GM13977 (cell line): ENCODE data around the gene TMEM187.

Experiments
- DNase-seq: peaks from one replicate; pipeline ENCODE4 v3.0.0; 2012; ENCODE audit warnings: low spot score
- CTCF ChIP-seq: IDR thresholded peaks from 2 replicates; pipeline ENCODE4 v1.5.1; 2012; ENCODE audit warnings: mild to moderate bottlenecking, control low read depth; ENCODE audit not compliant: insufficient read depth; ENCODE audit errors: extremely low read depth, missing control alignments
- in situ Hi-C: fragments of 300-500 bp; cut with MboI; formaldehyde crosslinking; loops from one replicate; pipeline ENCODE4 v1.12.0; 2022; ENCODE audit warnings: low sequenced_read_pairs, low pct_unique_long_range_greater_than_20kb, mixed read lengths, inconsistent platforms; ENCODE audit not compliant: unreplicated experiment

The TMEM187 gene

GRCh38 chrX:154006947-154007346, 34.4 kb downstream of the TMEM187 start:
- in situ Hi-C loops: no loop called here

GRCh38 chrX:154008521-154008920, 36.0 kb downstream of the TMEM187 start:
- DNase-seq: no peak
- TF ChIP-seq CTCF: no peak
- in situ Hi-C loops: no loop called here

More at GRCh38 chrX:154006947-154007346, 34.4 kb downstream of the TMEM187 start:
- no peak for DNase-seq
- TF ChIP-seq CTCF: no peak

GRCh38 chrX:154010330-154011087, 38.0 kb downstream of the TMEM187 start:
- no peak for TF ChIP-seq CTCF
- in situ Hi-C loops: no loop called here
- no peak for DNase-seq

GRCh38 chrX:154011376-154012335, 39.1 kb downstream of the TMEM187 start:
- no peak for DNase-seq
- in situ Hi-C loops: no loop called here
- TF ChIP-seq CTCF: no peak

- no peak for DNase-seq
- TF ChIP-seq CTCF: no peak
- in situ Hi-C loops: no loop called here
These were observed 39.9 kb downstream of the TMEM187 start for GRCh38 chrX:154012336-154012991.

- no peak for DNase-seq
- in situ Hi-C loops: no loop called here
- TF ChIP-seq CTCF: no peak
These were observed 40.5 kb downstream of the TMEM187 start for GRCh38 chrX:154013001-154013421.
